SK-N-DZ (cell line): ENCODE data around the gene GAS6.

Source experiments
- DNase-seq: peaks from one replicate; pipeline ENCODE4 v3.0.0-alpha.2; 2015; ENCODE audit warnings: low spot score

The GAS6 gene

DNA sequence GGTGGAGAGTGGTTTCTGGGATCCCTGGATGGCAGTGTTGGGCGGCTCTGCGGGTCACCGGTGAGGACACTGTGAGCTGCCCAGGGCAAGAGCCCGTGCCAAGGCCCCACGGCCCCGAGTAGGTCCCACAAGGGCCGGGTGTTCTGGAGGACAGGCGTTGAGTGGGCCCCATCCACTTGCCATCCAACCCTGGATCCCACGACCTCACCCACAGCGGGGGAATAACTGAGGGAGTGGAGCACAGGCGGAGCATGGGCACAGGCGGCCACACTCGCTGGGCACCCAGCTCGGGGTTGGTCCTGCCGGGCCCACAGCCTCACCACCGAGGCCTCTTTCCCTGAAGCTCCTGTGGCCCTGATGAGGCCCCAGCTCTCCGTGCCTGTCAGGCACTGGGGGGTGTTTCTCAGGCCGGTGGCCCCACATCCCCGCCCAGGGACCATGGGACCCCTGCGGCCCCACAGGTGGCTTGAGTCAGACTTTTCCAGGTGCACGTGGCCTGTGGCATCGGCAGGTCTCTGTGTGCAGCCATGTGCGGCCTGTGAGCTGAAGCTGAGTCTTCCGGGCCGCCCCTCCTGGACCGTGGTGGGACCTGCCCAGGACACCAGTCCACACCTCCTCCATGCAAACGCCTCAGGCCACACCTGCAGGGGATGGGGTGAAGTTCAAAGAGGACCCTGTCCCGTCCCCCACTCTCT is 88.3 kb downstream of the GAS6 start:
- DNase-seq = no peak

DNA sequence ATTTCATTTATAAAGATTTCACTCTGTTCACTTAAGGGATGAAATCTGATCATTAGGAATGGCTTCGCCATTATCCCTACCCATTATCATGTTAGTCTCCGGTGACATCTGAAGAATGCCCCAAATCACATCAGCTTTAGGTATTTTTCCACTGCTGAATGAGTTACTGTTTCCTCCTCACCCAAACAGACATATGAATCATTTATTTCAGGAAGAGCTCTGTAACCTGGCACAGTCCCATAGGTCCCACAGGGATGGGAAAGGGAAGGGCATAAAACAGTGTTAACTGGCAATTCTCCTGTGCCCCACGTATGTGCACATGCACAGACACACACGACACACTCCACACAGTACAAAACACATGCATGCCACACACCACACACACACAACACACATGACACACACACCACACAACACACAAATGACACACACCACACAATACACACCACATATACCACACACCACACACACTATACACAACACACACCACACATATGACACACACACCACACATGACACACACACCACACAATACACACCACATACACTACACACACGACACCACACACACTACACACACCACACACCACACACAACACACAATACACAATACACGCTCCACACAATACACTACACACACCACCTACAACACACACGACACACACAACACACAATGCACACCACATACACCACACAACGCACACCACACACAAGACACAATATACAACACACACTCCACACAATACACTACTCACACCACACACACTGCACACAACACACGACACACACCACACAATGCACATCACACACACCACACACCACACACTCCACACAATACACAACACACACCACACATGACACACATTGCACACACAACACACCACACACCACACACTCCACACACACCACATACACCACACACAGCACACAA is 89.4 kb downstream of the GAS6 start:
- peak; percentile 39 for DNase-seq

DNA sequence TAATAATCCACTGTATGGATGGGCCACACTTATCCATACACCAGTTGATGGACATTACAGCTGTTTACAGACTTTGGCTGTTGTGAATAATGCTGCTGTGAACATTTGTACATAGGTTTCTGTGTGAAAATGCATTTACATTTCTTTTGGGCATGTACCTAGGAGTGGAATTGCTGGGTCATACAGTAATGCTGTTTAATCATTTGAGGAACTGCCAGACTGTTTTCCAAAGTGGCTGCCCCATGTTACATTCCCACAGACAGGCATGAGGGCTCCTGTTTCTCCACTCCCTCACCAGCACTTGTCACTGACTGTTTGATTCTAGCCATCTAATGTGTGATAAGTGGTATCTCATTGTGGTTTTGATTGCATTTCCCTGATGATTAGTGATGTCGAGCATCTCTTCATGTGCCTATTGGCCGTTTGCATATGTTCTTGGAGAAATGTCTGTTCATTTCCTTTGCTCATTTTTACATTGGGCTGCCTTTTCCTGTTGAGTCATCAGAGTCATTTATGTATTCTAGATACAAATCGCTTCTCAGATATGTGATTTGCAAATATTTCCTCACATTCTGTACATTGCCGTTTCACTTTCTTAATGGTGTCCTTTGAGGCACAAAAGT is 92.1 kb downstream of the GAS6 start:
- no peak for DNase-seq

GRCh38 chr13:113770937-113771336 is 92.9 kb downstream of the GAS6 start:
- no peak for DNase-seq
